K562 (cell line): Measurements from ENCODE around the gene TMEM179.

Experiments
- PCBP1 ChIP-seq: fragments of 200-400 bp; formaldehyde crosslinking; IDR thresholded peaks from 2 replicates; pipeline ENCODE4 v1.6.1; 2018; ENCODE audit warnings: mild to moderate bottlenecking, low read depth, low read length; ENCODE audit not compliant: poor library complexity, severe bottlenecking
- RFX5 ChIP-seq: IDR thresholded peaks from 2 replicates; pipeline ENCODE4 v1.6.1; 2011; ENCODE audit warnings: low read depth, mild to moderate bottlenecking, improper control_type of control experiment, low read length
- STAT5B ChIP-seq: fragments of 250-450 bp; sonication (Bioruptor Pico); IDR thresholded peaks from 2 replicates; pipeline ENCODE4 v1.8.0; 2021; ENCODE audit warnings: mild to moderate bottlenecking, inconsistent platforms
- TF ChIP-seq, protein P1 (sequence below): sonication (generic); formaldehyde crosslinking; IDR thresholded peaks from 2 replicates; pipeline ENCODE4 v1.8.0; 2022; ENCODE audit warnings: mild to moderate bottlenecking, missing genetic modification reagents
- TF ChIP-seq, protein P2 (sequence below): sonication (generic); formaldehyde crosslinking; IDR thresholded peaks from 2 replicates; pipeline ENCODE4 v1.8.0; 2022; ENCODE audit warnings: missing genetic modification reagents, mild to moderate bottlenecking, moderate library complexity, borderline replicate concordance
- TF ChIP-seq, protein P3 (sequence below): fragments of 250-450 bp; sonication (Bioruptor Pico); IDR thresholded peaks from 2 replicates; pipeline ENCODE4 v1.9.0; 2021; ENCODE audit warnings: mild to moderate bottlenecking, inconsistent platforms
- TF ChIP-seq, protein P4 (sequence below), 3 experiments: IDR thresholded peaks in 2 of 3; conservative IDR thresholded peaks in 1 of 3; 2 replicates each; pipeline ENCODE4 v1.5.1; 2011 to 2012; ENCODE audit warnings: low read length in 3 of 3, mild to moderate bottlenecking in 3 of 3, control low read depth in 2 of 3, improper control_type of control experiment in 1 of 3, inconsistent platforms in 1 of 3, low read depth in 1 of 3, mixed read lengths in 1 of 3, moderate library complexity in 1 of 3; ENCODE audit not compliant: insufficient read depth in 2 of 3
- TF ChIP-seq, protein P5 (sequence below), 2 experiments: IDR thresholded peaks in 1 of 2; conservative IDR thresholded peaks in 1 of 2; 2 replicates each; pipeline ENCODE4 v1.6.1; 2016; ENCODE audit warnings: low read depth in 2 of 2, mild to moderate bottlenecking in 1 of 2, missing compliant biosample characterization in 1 of 2, missing genetic modification characterization in 1 of 2, moderate library complexity in 1 of 2

DNA sequence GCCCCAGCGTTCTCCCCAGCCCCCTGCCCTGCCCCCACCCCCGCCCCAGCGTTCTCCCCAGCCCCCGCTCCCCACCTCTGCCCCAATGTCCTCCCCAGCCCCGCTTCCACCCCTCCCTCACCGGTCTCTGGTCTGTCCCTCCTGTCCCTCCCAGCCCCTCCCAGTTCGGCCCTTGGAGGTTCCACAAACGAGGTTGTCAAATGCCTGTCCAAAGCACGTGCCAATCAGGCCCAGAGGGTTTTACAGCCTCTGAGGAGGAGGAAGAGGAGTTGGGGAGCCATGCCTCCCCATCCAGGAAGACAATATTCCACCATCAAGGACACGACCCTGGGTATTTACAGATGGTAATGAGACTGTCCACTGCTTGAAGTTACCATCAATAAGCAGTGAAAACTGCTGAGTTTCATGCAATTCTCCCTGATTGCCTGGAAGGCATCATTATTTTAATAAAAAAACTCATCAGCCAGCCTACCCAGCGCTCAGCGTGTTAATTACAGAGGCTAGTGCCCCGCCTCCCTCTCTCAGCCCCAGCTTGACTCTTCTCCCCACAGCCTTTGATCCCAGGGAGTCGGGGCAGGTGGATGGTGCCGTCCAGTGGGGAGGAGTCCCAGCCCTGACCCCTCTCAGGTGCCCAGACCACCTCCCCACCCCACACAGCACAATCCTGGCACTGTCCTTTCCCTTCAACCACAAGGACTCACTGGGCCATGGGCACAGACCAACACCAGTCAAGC lies 55.6 kb downstream of the TMEM179 start:
- TF ChIP-seq PCBP1 (no peak), STAT5B (CRISPR knock-in tag) (no peak), RFX5 (no peak)
- TF ChIP-seq, protein P1, sequence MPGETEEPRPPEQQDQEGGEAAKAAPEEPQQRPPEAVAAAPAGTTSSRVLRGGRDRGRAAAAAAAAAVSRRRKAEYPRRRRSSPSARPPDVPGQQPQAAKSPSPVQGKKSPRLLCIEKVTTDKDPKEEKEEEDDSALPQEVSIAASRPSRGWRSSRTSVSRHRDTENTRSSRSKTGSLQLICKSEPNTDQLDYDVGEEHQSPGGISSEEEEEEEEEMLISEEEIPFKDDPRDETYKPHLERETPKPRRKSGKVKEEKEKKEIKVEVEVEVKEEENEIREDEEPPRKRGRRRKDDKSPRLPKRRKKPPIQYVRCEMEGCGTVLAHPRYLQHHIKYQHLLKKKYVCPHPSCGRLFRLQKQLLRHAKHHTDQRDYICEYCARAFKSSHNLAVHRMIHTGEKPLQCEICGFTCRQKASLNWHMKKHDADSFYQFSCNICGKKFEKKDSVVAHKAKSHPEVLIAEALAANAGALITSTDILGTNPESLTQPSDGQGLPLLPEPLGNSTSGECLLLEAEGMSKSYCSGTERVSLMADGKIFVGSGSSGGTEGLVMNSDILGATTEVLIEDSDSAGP (CRISPR knock-in tag) = no peak
- TF ChIP-seq, protein P2, sequence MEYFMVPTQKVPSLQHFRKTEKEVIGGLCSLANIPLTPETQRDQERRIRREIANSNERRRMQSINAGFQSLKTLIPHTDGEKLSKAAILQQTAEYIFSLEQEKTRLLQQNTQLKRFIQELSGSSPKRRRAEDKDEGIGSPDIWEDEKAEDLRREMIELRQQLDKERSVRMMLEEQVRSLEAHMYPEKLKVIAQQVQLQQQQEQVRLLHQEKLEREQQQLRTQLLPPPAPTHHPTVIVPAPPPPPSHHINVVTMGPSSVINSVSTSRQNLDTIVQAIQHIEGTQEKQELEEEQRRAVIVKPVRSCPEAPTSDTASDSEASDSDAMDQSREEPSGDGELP (CRISPR knock-in tag) = no peak
- TF ChIP-seq, protein P3, sequence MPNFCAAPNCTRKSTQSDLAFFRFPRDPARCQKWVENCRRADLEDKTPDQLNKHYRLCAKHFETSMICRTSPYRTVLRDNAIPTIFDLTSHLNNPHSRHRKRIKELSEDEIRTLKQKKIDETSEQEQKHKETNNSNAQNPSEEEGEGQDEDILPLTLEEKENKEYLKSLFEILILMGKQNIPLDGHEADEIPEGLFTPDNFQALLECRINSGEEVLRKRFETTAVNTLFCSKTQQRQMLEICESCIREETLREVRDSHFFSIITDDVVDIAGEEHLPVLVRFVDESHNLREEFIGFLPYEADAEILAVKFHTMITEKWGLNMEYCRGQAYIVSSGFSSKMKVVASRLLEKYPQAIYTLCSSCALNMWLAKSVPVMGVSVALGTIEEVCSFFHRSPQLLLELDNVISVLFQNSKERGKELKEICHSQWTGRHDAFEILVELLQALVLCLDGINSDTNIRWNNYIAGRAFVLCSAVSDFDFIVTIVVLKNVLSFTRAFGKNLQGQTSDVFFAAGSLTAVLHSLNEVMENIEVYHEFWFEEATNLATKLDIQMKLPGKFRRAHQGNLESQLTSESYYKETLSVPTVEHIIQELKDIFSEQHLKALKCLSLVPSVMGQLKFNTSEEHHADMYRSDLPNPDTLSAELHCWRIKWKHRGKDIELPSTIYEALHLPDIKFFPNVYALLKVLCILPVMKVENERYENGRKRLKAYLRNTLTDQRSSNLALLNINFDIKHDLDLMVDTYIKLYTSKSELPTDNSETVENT = no peak
- TF ChIP-seq, protein P4, sequence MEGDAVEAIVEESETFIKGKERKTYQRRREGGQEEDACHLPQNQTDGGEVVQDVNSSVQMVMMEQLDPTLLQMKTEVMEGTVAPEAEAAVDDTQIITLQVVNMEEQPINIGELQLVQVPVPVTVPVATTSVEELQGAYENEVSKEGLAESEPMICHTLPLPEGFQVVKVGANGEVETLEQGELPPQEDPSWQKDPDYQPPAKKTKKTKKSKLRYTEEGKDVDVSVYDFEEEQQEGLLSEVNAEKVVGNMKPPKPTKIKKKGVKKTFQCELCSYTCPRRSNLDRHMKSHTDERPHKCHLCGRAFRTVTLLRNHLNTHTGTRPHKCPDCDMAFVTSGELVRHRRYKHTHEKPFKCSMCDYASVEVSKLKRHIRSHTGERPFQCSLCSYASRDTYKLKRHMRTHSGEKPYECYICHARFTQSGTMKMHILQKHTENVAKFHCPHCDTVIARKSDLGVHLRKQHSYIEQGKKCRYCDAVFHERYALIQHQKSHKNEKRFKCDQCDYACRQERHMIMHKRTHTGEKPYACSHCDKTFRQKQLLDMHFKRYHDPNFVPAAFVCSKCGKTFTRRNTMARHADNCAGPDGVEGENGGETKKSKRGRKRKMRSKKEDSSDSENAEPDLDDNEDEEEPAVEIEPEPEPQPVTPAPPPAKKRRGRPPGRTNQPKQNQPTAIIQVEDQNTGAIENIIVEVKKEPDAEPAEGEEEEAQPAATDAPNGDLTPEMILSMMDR (IDR thresholded peaks at IDR 0.05 in 2 of 3, conservative IDR thresholded peaks at IDR 0.05 in 1 of 3; ENCODE audit: insufficient read depth in 2 of 3, low read depth in 1 of 3, low read length in 3 of 3) = no peak
- TF ChIP-seq, protein P5, sequence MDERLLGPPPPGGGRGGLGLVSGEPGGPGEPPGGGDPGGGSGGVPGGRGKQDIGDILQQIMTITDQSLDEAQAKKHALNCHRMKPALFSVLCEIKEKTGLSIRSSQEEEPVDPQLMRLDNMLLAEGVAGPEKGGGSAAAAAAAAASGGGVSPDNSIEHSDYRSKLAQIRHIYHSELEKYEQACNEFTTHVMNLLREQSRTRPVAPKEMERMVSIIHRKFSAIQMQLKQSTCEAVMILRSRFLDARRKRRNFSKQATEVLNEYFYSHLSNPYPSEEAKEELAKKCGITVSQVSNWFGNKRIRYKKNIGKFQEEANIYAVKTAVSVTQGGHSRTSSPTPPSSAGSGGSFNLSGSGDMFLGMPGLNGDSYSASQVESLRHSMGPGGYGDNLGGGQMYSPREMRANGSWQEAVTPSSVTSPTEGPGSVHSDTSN (CRISPR knock-in tag; IDR thresholded peaks at IDR 0.05; ENCODE audit: low read depth) = no peak
- TF ChIP-seq, protein P5 (tag; conservative IDR thresholded peaks at IDR 0.05; ENCODE audit: low read depth) = no peak
